Glomerular endothelial cell (primary cell): ENCODE data around the gene PLCL2. TPM values are rescaled to one million over a fixed set of nuclear protein-coding genes. Genes with fewer than 3 reads are reported as not detected.

Experiments used
- DNase-seq: peaks from one replicate; pipeline ENCODE4 v3.0.0-alpha.2; 2011; ENCODE audit warnings: low read depth, low spot score; ENCODE audit errors: extremely low read depth
- total RNA-seq: library from RNA; depleted of rRNA; stranded (reverse); fragments of >200 nt; gene quantifications from 2 replicates; pipeline ENCODE4 v1.2.3, GENCODE V29; 2015

PLCL2 gene
- total RNA-seq, 1 donor from 2014 or later = 13.1 TPM

DNA sequence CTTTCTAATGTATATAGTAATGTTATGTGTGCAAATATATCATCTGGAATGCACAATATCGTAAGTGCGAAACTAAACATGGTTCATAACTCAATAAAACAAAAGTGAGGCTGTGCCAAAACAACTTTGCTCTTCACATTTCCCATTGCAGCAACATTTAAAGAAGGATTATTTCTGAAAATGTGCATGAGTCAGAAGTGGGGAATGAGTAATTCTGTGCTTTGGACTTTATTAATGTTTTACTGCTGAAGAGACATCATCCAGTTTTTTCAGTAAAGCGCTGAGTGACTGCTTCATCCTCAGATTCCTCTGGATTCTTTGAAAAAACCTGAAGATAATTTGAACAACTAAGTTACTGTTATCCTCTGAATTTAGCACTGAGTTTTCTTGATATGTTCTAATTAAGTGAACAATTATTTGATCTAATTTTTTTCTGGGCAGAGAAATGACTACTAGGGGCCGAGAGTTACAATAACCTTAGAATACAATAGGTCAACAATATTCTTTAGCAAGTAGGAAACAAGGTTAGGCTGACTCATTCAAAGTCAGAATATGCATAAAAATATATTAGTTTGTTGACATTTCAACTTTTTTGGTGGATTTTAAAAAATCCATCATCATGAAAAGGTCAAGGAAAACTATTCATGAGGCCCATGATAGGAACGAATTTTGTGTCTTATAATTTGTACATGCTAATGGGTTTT is 20.0 kb upstream of the PLCL2 start:
- no peak for DNase-seq

DNA sequence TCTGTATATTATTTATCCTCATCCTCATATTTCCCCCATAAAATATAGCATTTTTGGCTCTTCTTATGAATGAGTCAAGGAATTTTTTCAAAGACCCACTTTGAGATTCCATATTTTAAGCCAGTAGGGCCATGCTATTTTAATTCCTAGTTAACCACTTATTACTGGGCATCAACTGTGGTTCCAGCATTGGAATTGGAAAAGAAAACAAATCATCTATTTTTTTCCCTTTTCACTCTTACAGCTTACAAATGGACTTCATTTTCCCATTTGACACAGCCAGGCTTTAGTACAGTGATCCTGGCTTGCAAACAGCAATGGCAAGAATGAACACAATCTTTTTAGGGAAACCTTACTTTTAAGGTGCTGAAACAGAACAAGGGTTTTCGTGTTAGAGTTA is 19.4 kb upstream of the PLCL2 start:
- DNase-seq = no peak

GRCh38 chr3:16866571-16866970 is 18.2 kb upstream of the PLCL2 start:
- no peak for DNase-seq

DNA sequence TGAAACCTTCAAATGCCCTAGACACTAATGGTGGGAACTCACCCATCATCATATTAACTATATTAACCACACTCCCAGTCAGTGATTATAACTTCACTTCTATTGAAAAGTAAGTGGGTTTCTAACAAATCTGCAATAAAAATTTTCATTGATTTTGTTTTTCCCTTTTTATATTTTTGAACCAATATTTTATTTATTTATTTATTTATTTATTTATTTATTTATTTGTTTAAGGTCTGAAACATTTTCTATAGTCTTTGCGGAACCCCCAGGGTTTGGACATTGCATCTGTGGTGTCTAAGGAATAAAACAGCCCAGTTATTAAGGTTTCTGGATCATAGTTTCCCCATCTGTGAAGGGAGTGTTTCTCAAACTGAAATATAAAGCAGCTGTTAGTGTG is 16.2 kb upstream of the PLCL2 start:
- DNase-seq = no peak

DNA sequence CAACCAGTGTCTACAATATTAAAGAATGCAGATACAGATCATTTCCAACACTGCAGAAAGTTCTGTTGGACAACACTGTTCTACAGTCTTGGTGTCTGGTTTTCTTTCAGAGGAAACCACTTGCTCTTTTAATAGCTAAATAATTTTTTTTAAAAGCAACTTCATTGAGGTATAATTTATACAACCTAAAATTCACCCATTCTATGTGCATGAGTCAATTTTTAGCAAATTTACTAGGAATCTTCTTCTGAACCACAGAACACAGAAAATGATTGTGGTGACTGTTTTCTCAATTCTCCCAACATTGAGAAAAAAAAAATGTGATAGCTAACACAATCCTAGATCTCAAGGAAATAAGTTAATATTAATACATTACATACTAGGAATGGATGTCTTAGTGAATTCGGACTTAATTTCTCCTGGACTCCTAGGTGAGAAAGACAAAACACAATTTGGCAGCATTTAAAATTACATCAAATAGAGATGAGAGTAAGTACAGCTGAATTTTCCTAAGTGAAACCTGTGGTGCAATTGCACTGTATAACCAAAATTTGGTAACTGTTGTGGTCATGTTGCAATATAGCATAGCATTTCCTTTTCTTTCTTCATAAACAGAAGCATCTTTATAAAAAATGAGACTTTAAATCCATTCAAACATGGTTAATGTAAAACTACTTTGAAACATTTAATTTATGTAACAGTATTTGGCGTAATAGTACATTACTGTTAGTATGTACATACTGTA is 15.3 kb upstream of the PLCL2 start:
- DNase-seq = no peak

DNA sequence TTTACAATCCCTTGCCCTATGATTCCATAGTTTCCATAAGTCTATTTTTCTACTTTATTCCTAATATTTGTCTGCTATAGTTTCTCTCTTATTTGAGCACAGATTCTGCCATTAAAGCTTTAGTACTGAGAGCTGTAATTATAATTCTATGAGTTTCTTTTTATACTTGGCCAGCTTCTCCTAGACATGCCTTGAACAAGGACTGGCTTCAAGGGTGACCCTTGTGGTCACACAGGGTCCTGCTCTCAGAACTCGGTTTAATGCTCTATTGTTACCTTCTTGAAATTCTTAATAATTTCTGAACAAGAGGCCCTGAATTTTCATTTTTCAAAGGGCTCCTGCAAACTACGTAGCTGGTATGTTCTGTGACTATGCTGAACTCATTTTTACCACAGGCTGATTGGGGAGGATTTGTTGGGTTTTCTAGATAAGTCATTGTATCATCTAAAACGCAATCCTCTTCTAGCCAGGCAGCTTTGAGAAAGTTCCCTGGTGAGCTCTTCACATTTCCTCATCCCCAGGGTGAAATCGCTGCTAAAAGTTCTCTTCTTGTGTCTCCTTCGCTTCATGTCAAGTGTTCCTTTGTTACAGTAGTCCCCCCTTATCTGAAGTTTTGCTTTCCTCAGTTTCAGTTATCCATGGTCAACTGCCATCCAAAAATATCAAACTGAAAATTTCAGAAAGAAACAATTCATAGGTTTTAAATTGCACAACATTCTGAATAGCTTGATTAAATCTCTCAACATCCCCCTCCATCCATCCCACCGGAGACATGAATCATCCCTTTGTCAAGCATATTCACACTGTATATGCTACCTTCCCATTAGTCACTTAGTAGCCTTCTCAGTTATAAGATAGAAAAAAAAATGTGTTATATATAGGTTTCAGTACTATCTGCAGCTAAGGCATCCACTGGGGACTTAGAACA is 12.6 kb upstream of the PLCL2 start:
- DNase-seq = no peak

GRCh38 chr3:16873872-16874271 is 10.9 kb upstream of the PLCL2 start:
- no peak for DNase-seq

DNA sequence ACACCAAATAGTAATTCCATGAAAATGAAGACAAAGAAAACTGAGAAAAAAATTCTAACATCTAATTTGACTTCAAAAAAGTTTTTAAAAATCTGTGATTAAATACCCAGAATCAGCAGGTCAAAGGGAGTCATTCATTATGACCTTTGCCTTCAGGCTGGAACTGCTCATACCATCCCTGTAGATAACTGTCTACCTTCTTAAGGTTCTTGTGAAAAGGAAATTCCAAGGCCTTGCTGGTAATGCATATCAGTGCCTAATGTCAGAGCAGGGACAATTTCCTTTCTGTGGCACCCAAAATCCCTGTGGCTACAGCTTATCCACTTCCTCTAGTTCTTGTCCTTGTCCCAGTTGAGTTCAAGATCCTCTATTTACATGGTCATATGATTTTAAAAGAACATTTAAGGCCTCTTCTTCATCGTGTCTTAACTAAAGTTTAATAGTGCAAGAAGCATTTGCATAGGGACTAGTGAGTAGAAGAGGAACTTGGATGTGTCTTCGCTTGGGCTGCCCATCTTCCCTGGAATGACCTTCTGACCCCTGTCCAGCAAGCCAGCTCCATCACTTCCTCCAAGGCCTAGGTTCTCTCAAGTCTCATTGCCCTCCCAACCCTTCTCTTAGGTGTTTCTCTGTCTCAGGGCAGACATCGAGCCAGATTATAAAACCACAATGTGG is 8.7 kb upstream of the PLCL2 start:
- no peak for DNase-seq

GRCh38 chr3:16877505-16877904 is 7.2 kb upstream of the PLCL2 start:
- no peak for DNase-seq

- DNase-seq = no peak
These were observed 6.8 kb upstream of the PLCL2 start for GRCh38 chr3:16877911-16878310.

- DNase-seq = no peak
These were observed 2.7 kb upstream of the PLCL2 start for GRCh38 chr3:16881896-16882630.

- DNase-seq = no peak
These were observed 1.6 kb upstream of the PLCL2 start for GRCh38 chr3:16883057-16883722.

DNA sequence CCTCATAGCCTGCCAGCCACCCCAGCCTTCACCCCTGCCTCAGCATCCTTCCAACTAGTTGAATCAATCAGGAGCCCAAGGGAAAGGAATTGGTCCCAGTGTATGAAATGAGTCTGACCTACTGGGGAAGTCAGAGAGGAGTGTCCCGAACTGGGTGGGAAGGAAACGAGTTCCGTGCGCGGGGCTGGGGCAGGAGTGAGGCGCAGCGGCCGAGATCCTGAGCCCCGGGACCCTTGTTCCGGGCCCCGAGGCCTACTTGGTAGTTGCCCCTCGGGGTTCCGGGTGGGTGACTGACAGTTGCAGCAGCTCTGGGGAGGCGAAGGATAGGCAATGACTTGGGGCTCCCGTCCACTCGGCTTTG is 1.1 kb upstream of the PLCL2 start:
- DNase-seq = no peak

DNA sequence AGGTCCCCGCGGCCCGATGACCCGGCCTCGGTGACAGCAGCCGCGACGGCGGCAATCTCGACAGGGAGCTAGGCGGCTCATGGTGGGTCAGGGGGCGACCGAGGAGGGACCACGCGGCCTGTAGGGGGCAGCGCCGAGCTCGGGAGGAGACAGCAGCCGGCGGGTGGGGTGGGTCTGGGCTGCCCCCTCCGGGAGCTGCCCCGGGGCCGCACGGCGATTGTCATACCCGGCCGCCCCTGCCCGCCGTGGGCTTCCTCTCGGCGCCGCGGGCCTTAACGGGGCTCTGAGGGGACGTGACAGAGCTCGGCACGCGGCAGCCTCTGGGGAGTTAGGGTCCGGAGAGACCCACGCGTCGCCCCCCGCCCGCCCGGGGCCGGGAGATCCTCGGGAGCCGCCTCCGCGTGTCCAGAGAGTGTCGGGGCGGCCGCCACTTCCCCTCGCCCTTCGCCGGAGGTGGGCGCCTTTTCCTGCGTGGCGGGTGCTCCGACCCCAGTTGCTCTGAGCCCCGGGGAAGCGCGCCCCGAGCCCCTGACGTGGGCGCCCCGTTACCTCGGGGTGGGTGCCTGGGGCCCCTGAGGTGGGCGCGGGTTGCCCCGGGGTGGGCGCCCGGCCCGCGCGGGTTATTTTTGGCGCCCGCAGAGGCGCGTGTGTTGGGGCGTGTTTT is 539 bp upstream of the PLCL2 start:
- no peak for DNase-seq

DNA sequence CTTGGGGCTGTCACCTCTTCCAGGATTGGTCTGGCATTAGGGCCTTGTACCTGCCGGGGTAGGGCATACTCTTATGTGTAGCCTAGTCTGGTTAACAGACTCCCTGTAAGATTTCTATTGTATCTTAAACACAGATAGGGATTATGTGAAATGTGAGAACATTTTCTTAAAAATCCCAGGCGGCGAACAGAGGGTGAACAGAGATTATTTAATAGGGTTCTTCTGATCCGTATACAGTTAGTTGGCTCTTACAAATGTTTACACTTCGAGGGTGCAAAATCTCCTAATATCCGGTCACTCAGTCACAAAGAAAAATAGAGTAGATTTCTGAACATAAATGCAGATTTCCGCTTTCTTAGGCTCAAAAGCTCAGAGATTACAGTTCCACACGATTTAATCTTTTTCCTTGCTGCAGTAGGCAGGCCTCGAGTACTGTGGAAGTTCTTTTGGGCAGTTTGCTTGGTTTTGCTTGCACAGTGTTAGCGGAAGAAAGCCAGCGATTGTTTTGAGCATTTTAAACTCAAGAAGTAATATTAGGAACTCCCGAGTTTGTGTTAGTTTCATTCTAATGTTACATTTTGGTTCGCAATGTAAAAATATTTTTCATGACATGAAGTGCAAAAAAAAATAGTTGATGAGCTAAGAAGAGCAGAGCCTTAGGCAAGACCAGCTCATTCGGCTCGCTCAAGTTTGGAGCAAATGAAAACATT is 993 bp downstream of the PLCL2 start:
- DNase-seq = no peak

GRCh38 chr3:16886303-16886683 is 1.5 kb downstream of the PLCL2 start:
- no peak for DNase-seq

DNA sequence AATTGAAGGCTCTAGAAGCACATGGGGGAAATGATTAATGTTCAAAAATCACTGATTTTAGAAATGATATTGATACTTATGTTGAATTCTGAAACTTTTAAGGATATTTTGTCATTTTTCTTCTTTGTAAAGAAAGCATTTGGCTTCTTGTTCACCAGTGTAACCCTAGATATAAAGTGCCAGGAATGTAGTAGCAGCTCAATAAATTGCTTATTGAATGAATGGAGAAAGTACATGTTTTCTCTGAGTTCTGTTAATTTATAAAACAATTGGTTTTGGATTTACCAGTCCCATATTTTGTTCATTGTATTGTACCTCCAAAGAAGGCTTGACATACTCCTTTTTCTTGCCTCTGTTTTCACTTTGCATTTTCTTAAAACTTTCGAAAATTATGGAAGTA is 2.4 kb downstream of the PLCL2 start:
- DNase-seq = no peak

DNA sequence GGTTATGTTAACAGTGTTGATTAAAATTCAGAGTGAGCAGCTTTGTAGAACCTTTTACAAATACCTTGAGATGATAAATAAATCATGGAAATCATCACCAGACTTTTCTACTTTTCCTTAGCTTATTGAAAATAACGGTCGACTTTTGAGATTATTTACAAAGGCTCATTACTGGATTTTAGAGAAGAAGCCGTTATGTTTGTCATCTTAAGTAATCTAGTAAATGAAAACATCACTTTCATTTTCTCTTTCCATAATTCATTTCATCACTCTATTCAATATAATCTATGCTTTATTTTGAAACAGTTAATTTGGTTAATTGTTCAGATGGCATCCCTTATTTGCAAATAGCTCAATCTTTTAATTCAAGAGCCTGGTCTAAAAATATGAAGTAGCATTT is 3.6 kb downstream of the PLCL2 start:
- DNase-seq = no peak
